Aorta (tissue), 5 donors: ENCODE measurements around the gene SEMA3G. TPM values are rescaled to one million over a fixed set of nuclear protein-coding genes. Genes with fewer than 3 reads are reported as not detected.

ENCODE experiments used
- ATAC-seq: fragments of 200-7000 bp; cut with Tn5 transposase; one replicate; pipeline ENCODE4 v1.9.1; 2022; ENCODE audit warnings: moderate library complexity; ENCODE audit not compliant: low FRiP score
- DNase-seq, 2 donors: peaks; one replicate each; pipeline ENCODE4 v3.0.0-alpha.2; 2020
- H3K27ac ChIP-seq, 2 donors: one replicate each; pipeline ENCODE4 v1.5.1; 2013; ENCODE audit warnings: low read length in 2 of 2, mild to moderate bottlenecking in 2 of 2, moderate library complexity in 2 of 2, control low read depth in 1 of 2, inconsistent platforms in 1 of 2, low read depth in 1 of 2
- H3K27me3 ChIP-seq, 2 donors: one replicate each; pipeline ENCODE4 v1.6.1; 2013; ENCODE audit warnings: control low read depth in 1 of 2, low read length in 1 of 2, mild to moderate bottlenecking in 1 of 2, moderate library complexity in 1 of 2; ENCODE audit not compliant: insufficient read depth in 2 of 2, control insufficient read depth in 1 of 2
- H3K36me3 ChIP-seq, 2 donors: one replicate each; pipeline ENCODE4 v1.6.1; 2013; ENCODE audit warnings: control low read depth in 1 of 2, low read length in 1 of 2, mild to moderate bottlenecking in 1 of 2; ENCODE audit not compliant: insufficient read depth in 2 of 2, control insufficient read depth in 1 of 2
- H3K4me1 ChIP-seq, 2 donors: one replicate each; pipeline ENCODE4 v1.6.1; 2013; ENCODE audit warnings: low read length in 2 of 2, control low read depth in 1 of 2, mild to moderate bottlenecking in 1 of 2, moderate library complexity in 1 of 2; ENCODE audit not compliant: insufficient read depth in 2 of 2, control insufficient read depth in 1 of 2
- H3K4me3 ChIP-seq, 2 donors: one replicate each; pipeline ENCODE4 v1.5.1; 2013; ENCODE audit warnings: low read length in 2 of 2, control low read depth in 1 of 2, mild to moderate bottlenecking in 1 of 2
- H3K9me3 ChIP-seq: one replicate; pipeline ENCODE4 v1.6.1; 2013; ENCODE audit warnings: mild to moderate bottlenecking, low read length; ENCODE audit not compliant: control insufficient read depth
- WGBS, 2 donors: extraction: QIAGEN DNeasy Blood & Tissue Kit; methylation state at CpG; one replicate each; pipeline ENCODE4 v1.1.7; 2013; 5-methylcytosine and 5-hydroxymethylcytosine counted together
- intact Hi-C, 2 donors: fragments of 100-400 bp; cut with DNase I; formaldehyde crosslinking; loops; one replicate each; pipeline versions ENCODE4 v1.14.2 to v1.15.0; 2022
- polyA plus RNA-seq, 2 donors: library from polyadenylated mRNA; stranded (reverse); fragments of 200-250 nt; gene quantifications; one replicate each; pipeline ENCODE4 v1.2.3, GENCODE V29; 2013
- total RNA-seq, 2 donors: library from RNA; stranded (reverse); fragmentation: NEBNext Ultra II Directional; extraction: Animal tissue kit (Norgen Biotek cat#: 25700); gene quantifications; one replicate each; pipeline ENCODE4 v1.2.1, GENCODE V29; 2021
- donor health status: healthy with polysubstance abuse.
- donor health status: Bipolar disorder and iron deficiency.
- donor health status: DM: no; HTN: no; CAD: no.
- donor health status: DM: no; HTN: no; CAD: no.
- donor health status: DM: yes; HTN: yes; CAD: no.

Gene SEMA3G
- total and polyA plus RNA-seq, 4 donors = 0.26 to 23.8 (median 12.5) TPM; not detected in 1

DNA sequence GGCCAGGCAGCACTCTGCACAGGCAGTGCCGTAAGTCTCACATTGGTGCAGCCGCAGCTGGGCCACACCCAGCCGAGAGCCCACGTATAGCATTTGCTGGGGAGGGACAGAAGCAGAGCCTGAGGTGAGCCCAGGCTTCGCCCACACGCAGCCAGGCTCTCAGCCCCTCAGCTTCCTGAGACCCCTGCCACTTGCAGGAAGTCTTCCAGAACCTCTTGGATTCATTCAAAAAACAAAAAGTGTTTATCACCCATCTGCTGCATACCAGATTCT is 6.9 kb downstream of the SEMA3G start:
- intact Hi-C loops = no loop called here
- no peak overlapping the region for H3K27ac ChIP-seq
- no peak overlapping the region for H3K4me3 ChIP-seq
- 92 to 93% methylated on average over 6 of the region's 6 CpGs for WGBS, 2 donors
- H3K4me1 ChIP-seq = no peaks in the 10 kb centered on the region
- H3K27me3 ChIP-seq = no peaks in the 10 kb centered on the region
- no peaks in the 10 kb centered on the region for H3K9me3 ChIP-seq
- DNase-seq = no peak
- ATAC-seq = no peak
- H3K36me3 ChIP-seq = no peaks in the 10 kb centered on the region

DNA sequence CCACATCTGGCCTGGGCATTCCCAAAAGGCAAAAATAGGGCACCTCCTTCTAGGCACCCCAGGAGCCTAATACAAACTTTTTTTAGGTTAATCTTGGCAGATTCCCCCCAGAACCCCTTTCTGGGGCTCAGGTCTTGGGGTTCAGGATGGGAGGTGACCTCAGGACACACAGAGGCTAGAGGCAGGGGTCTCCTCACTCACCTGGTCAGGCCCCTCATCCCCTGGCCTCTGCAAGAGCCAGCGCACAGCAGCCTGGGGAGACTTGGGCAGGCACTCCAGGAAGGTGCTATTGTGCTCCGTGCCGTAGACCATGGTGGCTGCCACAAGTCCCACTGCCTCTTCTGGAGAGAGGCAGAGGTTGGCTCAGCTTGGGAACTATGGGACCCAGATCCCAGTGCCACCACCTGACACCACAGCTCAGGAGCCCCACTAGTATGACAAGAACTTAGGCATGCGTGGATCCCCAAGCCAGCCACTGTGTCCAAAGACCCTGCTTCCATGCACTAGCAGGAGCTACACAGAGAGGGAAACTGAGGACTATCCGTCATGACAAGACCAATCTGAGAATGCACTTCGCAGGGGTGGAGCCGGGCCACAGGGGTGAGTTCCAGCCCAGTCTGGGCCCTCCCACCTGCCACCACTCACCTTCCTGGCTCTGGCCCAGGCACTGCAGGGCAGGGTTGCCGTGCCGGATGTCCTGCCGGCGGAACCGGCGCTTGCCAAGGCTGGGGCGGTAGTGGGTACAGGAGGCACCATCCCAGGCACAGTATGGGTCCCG is 7.4 kb downstream of the SEMA3G start:
- Histone ChIP-seq H3K9me3 (no peaks in the 10 kb centered on the region), H3K27me3 (no peaks in the 10 kb centered on the region), H3K36me3 (no peaks in the 10 kb centered on the region), H3K4me1 (no peaks in the 10 kb centered on the region), H3K4me3 (no peak overlapping the region), H3K27ac (no peak overlapping the region)
- DNase-seq (peak; percentile 33 to 73), ATAC-seq (no peak)
- 95 to 98% methylated on average over 15 of the region's 15 CpGs for WGBS, 2 donors
- intact Hi-C loops = no loop called here

DNA sequence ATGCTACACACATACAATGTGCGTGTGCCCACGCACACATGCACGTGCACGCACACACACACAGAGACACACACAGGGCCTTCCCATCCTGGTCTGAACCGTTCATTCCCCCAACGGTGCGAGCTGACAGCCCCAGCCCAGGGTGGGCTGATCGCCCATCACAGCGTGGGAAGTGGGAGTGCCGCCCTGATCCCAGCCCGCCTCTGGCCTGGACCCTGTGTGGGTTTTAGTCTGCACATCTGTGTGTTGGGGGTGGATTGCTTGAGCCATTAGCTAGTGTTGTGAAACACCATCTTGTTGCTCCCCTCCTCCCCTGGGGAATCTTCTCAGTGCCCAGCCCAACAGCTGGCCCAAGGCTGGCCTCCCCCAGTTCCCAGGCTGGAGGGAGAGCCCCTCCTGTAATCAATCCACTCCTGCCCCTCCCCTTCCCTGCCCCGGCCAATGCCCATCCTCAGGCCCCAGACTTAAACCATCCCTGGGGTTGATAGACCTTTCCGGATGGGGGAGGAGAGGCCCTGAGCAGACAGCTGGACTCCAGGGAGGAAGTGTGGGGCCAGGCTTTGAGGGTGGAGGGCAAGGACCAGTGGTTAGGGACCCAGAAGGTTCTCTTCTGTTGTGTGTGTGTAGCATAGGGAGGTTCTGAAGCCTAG is 8.3 kb downstream of the SEMA3G start:
- DNase-seq (peak in 1 of 2 donors; percentile 43), ATAC-seq (no peak)
- WGBS, 2 donors = 91 to 93% methylated on average over 13 of the region's 13 CpGs
- H3K36me3 ChIP-seq = no peaks in the 10 kb centered on the region
- H3K4me1 ChIP-seq = no peaks in the 10 kb centered on the region
- no peaks in the 10 kb centered on the region for H3K9me3 ChIP-seq
- no peak overlapping the region for H3K4me3 ChIP-seq
- H3K27me3 ChIP-seq = no peaks in the 10 kb centered on the region
- intact Hi-C loops = no loop called here
- no peak overlapping the region for H3K27ac ChIP-seq

DNA sequence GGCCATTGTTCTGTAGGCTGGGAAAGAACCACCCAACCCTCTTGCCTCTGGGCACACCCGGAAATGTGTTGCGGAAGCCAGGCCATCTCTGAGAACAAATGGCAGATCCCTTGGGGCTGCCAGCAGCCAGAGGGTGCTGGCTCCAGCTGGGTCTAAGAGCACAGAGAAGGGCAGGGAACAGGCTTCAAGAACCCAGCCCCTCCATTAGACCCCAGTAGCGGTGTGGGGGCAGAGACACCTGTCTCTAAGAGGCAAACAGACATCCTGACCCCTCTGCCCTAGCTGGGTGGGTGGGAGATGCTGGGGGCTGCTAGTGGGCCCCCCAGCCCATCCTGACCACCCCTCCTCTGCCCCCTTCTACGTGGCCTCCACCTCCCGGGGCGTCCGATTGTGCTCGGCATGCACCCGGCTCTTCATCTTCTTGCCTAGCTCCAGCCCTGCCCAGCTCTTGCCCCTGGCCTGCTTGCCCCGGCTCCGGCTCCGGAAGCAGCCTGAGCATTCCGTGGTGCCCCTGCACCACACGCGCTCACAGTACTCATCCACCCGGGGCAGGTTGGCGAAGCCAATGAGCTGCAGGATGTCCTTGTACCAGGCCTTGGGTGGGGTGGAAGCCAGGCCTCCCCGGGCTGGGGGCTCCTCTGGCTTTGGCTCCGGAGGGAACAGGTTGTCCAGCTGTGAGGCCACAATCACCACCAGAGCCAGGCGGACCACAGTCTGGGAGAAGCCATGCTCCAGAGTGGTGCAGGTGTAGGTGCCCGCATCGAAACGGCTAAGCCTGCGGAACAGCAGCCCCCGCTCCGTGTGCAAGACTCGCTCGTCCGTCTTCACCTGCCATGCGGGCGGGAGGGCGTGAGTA is 9.4 kb downstream of the SEMA3G start:
- DNase-seq (peak in 1 of 2 donors; percentile 34), ATAC-seq (no peak)
- Histone ChIP-seq H3K4me1 (no peaks in the 10 kb centered on the region), H3K9me3 (no peaks in the 10 kb centered on the region), H3K27me3 (no peaks in the 10 kb centered on the region), H3K36me3 (no peaks in the 10 kb centered on the region), H3K4me3 (no peak overlapping the region), H3K27ac (no peak overlapping the region)
- intact Hi-C loops = no loop called here
- WGBS, 2 donors = 92 to 94% methylated on average over 26 to 32 of the region's 32 CpGs

DNA sequence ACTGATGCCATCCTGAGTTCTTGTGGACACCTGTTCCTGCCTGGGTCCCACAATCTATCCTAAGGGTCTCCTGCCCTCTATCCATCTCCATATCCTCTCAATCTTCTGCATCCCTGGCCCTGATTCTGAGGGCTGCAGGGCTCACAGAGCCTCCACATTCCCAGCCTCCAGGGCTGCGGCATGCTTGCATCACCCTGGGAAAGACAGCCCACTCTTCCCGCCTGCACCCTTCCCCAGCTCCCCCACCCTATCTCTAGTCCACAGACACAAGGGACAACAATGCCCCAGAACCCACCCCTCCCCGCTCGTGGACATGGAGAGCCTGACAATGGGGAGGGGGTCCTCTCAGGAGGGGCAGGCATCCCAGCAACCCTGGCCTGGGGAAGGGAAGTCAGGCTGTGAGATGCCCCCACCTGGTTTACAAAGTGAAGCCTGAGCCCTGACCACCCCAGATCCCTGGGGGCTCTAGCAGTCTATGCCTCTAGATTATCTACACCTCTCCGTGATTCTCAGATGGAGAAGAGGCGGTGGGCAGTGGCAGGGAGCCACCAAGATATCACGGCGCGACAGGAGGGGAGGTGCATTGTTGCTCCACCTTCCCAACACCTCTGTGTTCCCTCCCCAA is 10.3 kb downstream of the SEMA3G start:
- no peaks in the 10 kb centered on the region for H3K4me1 ChIP-seq
- no peaks in the 10 kb centered on the region for H3K9me3 ChIP-seq
- intact Hi-C loops = no loop called here
- ATAC-seq (no peak), DNase-seq (peak; percentile 37 to 41)
- no peak overlapping the region for H3K4me3 ChIP-seq
- H3K36me3 ChIP-seq = no peaks in the 10 kb centered on the region
- H3K27ac ChIP-seq = no peak overlapping the region
- 91 to 95% methylated on average over 9 of the region's 9 CpGs for WGBS, 2 donors
- H3K27me3 ChIP-seq = no peaks in the 10 kb centered on the region

DNA sequence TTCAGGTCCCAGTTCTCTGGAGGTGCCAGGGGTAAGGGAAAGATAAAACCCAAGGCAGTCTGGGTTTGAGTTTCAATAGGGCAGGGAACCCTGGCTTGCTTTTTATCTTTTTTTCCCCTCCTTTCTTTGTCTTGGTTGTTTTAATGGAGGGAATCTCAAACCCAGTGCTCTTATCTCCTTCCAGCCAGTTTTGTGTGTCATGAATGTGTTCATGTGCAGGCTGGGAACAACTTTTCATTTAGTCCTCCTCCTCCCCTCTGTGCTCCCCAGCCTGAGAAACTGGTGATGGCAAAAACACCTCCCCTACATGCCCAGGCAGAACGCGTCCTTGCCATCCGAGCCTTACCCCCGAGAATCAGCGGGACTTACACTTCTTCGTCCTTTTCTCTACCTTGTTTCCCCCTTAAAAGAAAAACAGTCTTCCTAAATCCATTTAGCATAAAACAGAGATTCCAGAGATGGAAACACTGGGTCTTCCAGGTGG is 10.9 kb downstream of the SEMA3G start:
- ATAC-seq (no peak), DNase-seq (peak in 1 of 2 donors; percentile 24)
- Histone ChIP-seq H3K4me3 (no peak overlapping the region), H3K9me3 (no peaks in the 10 kb centered on the region), H3K36me3 (no peaks in the 10 kb centered on the region), H3K4me1 (no peaks in the 10 kb centered on the region), H3K27ac (no peak overlapping the region), H3K27me3 (no peaks in the 10 kb centered on the region)
- intact Hi-C loops = no loop called here
- WGBS, 2 donors = 92 to 93% methylated on average over 6 of the region's 6 CpGs

DNA sequence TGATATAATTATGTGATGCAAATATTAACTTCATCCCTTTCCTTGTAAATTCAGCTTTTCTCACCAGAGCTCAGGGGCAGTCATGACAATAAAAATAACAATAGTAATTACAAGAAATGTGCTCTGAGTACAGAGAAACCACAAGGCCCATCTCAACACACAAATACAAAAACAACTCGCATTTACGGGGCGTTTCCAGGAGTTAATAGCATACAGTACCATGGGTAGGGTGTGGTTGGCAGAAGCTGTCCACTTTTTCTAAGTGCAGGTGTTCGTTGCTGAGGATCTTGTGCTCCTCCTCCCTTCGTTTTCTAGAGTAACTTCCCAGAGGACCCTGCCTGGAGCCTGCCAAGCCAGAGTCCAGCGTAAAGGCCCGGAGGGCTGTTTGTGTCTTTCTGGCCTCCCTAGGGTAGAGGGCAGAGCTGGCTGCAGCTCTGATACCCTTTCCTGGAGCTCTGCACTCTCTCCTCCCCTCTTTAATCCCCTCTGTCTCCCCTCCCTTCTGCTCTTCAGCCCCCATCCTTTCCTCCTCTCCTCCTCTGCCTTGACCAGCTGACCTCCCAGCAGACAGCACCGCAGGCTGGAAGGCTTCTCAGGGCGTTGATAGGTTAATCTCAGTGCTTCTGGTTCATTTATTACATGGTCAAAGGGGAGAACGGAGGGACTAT is 11.4 kb downstream of the SEMA3G start:
- DNase-seq (peak in 1 of 2 donors; percentile 12), ATAC-seq (no peak)
- Histone ChIP-seq H3K4me1 (no peaks in the 10 kb centered on the region), H3K36me3 (no peaks in the 10 kb centered on the region), H3K4me3 (no peak overlapping the region), H3K9me3 (no peaks in the 10 kb centered on the region), H3K27me3 (no peaks in the 10 kb centered on the region), H3K27ac (no peak overlapping the region)
- intact Hi-C loops = no loop called here
- 81 to 85% methylated on average over 10 of the region's 10 CpGs for WGBS, 2 donors

DNA sequence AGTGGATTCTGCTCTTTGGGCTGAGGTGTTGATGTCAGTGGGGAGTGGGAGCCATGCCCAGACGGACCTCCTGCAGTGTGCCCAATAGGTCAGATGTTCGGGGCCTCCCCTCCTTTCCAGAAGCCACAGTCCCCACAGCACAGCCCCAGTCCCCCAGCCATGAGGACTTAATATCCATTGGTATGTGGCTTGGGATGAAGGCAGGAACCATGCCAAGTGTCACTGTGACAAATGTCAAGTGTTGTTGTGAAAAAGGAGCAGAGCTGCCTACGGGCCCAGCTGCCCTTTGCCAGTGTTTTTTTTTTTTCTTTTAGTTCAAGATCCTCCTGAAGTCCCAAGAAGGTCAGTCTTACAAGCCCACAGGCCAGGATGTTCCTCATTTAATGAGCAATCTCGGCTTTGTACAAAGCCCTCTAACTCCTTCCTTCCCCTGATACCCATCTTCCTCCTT is 12.2 kb downstream of the SEMA3G start:
- no peak for ATAC-seq
- Histone ChIP-seq H3K4me3 (no peak overlapping the region), H3K4me1 (no peaks in the 10 kb centered on the region), H3K27me3 (no peaks in the 10 kb centered on the region), H3K27ac (no peak overlapping the region), H3K36me3 (no peaks in the 10 kb centered on the region), H3K9me3 (no peaks in the 10 kb centered on the region)
- WGBS, 2 donors = 65 to 69% methylated on average over 4 of the region's 4 CpGs
- intact Hi-C loops = no loop called here
- peak in 1 of 2 donors; percentile 27 for DNase-seq
